Fibroblast of skin of left quadriceps (primary cell): ENCODE data around the gene RNF169.

Experiments used
- DNase-seq, 2 experiments: peaks; one replicate each; pipeline ENCODE4 v3.0.0-alpha.2; 2013; ENCODE audit warnings: low read depth in 2 of 2

Gene RNF169

GRCh38 chr11:74871037-74871436, 122.4 kb downstream of the RNF169 start:
- DNase-seq, result no peak

GRCh38 chr11:74877132-74877531, 128.5 kb downstream of the RNF169 start:
- no peak for DNase-seq
